NCI-H146 (cell line): ENCODE data around the gene SLC16A9.

Experiments used
- DNase-seq: peaks from one replicate; lab custom pipeline; 2025; lab: John Stamatoyannopoulos, UW

Gene SLC16A9

GRCh38 chr10:59628456-59628855, 81.2 kb downstream of the SLC16A9 start:
- DNase-seq: no peak

GRCh38 chr10:59627366-59628018, 82.2 kb downstream of the SLC16A9 start:
- no peak for DNase-seq

- DNase-seq: peak; percentile 71
Measured at GRCh38 chr10:59626523-59626869, 83.2 kb downstream of the SLC16A9 start.

GRCh38 chr10:59625721-59626522, 83.7 kb downstream of the SLC16A9 start:
- peak; percentile 77 for DNase-seq

- DNase-seq: no peak
Measured at GRCh38 chr10:59624951-59625350, 84.7 kb downstream of the SLC16A9 start.

GRCh38 chr10:59624136-59624535, 85.5 kb downstream of the SLC16A9 start:
- DNase-seq: no peak

GRCh38 chr10:59623133-59624121, 86.2 kb downstream of the SLC16A9 start:
- no peak for DNase-seq

GRCh38 chr10:59622320-59623132, 87.1 kb downstream of the SLC16A9 start:
- DNase-seq: peak; percentile 69

GRCh38 chr10:59621771-59622170, 87.9 kb downstream of the SLC16A9 start:
- no peak for DNase-seq

- DNase-seq: no peak
Measured at GRCh38 chr10:59618666-59619065, 91.0 kb downstream of the SLC16A9 start.

GRCh38 chr10:59617996-59618395, 91.7 kb downstream of the SLC16A9 start:
- DNase-seq: no peak

GRCh38 chr10:59611048-59611447, 98.6 kb downstream of the SLC16A9 start:
- no peak for DNase-seq

GRCh38 chr10:59607970-59608369, 101.7 kb downstream of the SLC16A9 start:
- DNase-seq: peak; percentile 37

- DNase-seq: no peak
Measured at GRCh38 chr10:59606551-59606961, 103.1 kb downstream of the SLC16A9 start.

- no peak for DNase-seq
Measured at GRCh38 chr10:59601985-59602384, 107.7 kb downstream of the SLC16A9 start.
